Colonic mucosa (tissue), 4 donors: ENCODE results near the gene PXMP2. TPM values are rescaled to one million over a fixed set of nuclear protein-coding genes. Genes with fewer than 3 reads are reported as not detected.
A peak's percentile ranks its signal among the peaks of the same experiment; 100 is the strongest.

Source experiments
- DNase-seq: peaks from one replicate; pipeline ENCODE4 v3.0.0-alpha.2; 2020
- H3K27ac ChIP-seq: fragments of 200-600 bp; one replicate; pipeline ENCODE4 v1.8.0; 2021
- H3K27me3 ChIP-seq: fragments of 200-600 bp; one replicate; pipeline ENCODE4 v1.8.0; 2021
- H3K36me3 ChIP-seq: fragments of 200-600 bp; one replicate; pipeline ENCODE4 v1.8.0; 2021
- H3K4me1 ChIP-seq: fragments of 200-600 bp; one replicate; pipeline ENCODE4 v1.8.0; 2021; ENCODE audit warnings: mild to moderate bottlenecking
- H3K4me3 ChIP-seq: fragments of 200-600 bp; one replicate; pipeline ENCODE4 v1.8.0; 2021
- H3K9ac ChIP-seq, 2 donors: one replicate each; pipeline ENCODE4 v1.7.0; 2013; ENCODE audit warnings: control low read depth in 2 of 2, low read depth in 2 of 2, low read length in 2 of 2
- H3K9me3 ChIP-seq: fragments of 200-600 bp; one replicate; pipeline ENCODE4 v1.8.0; 2021
- CTCF ChIP-seq: fragments of 200-600 bp; IDR thresholded peaks from one replicate; pipeline ENCODE4 v1.8.0; 2022; ENCODE audit warnings: antibody characterized with exemption, mild to moderate bottlenecking
- intact Hi-C: fragments of 100-400 bp; cut with DNase I; formaldehyde crosslinking; loops from one replicate; pipeline ENCODE4 v1.14.1; 2022
- total RNA-seq, 2 donors: library from RNA; stranded (reverse); fragmentation: NEBNext Ultra II Directional in 1 of 2; extraction: Animal tissue kit (Norgen Biotek cat#: 25700) in 1 of 2; gene quantifications; one replicate each; pipeline ENCODE4 v1.2.1, GENCODE V29; 2021
- donor health status: healthy.
- donor health status: DM: no; HTN: no; CAD: no.
- donor health status: DM: no; HTN: no; CAD: no.

PXMP2 gene
- total RNA-seq, 2 donors from 2014 or later, result 64.1 to 82.7 TPM

DNA sequence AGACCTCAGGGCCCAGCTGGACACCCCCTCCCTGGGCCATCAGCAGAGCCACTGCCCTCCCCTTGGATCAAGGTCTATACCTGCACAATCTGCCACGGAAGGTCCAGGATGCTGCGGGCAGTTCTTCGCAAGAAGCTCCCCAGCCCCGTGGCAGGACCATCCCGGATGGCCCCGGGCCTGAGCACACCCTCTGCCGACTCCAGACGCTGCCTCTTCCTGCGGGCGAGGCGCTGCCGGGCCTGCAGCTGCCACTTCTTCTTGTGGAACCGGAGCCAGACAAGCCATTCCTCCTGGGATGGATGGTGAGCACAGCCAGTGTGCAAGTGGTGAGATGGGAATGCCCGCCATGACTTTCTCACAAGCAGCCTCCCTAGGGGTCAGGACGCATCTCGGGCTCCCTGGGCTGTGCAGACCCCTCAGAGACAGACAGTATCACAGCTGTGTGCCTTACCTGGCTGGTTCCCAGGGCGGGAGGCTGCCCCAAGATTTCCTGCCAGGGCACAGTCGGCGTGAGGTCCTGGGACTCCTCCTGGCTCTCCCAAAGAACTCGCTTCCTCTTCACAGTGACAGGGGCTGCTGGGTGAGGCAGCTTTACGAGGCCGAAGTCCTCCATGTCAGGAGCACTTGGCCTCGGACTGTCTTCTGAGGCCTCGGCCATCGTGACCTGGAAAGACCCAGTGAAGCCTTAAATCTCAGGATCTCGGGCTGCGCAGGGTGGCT is 38.0 kb upstream of the PXMP2 start:
- intact Hi-C loops, result no loop called here
- Histone ChIP-seq H3K36me3 (no peaks in the 10 kb centered on the region), H3K4me3 (no peak overlapping the region), H3K9ac (no peak overlapping the region), H3K4me1 (no peaks in the 10 kb centered on the region), H3K27me3 (no peaks in the 10 kb centered on the region), H3K9me3 (no peaks in the 10 kb centered on the region), H3K27ac (peak overlapping the region; percentile 33)
- no peak for TF ChIP-seq CTCF
- DNase-seq, result peak; percentile 72

DNA sequence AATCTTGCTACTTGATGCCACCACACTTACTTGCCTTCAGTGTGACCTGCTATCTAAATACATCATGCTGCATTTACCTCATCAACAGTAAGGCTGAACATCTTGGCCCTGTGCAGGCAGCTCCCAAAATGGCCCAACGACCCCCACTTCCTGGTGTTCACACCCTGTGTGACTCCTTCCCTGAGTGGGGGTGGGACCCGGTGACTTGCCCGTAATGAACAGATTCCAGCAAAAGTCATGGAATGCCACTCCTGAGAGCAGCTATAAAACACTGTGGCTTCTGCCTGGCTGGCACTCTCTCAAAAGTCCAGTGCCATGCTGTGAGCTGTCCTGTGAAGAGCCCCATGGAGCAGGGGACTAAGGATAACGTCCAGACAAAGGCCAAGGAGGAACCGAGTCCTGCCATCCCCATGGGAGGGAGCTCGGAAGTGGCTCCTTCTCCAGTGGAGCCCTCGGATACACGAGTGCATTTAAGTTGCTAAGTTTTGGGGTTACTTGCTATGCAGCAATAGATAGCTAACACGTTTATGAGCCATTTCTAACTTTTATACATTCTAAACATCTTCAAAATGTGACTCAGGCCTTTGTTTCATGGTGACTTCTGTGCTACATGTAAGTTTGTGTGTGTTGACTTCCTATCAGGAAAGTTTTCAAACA is 35.8 kb upstream of the PXMP2 start:
- Histone ChIP-seq H3K36me3 (no peaks in the 10 kb centered on the region), H3K4me1 (no peaks in the 10 kb centered on the region), H3K27me3 (no peaks in the 10 kb centered on the region), H3K4me3 (no peak overlapping the region), H3K9ac (no peak overlapping the region), H3K27ac (no peak overlapping the region), H3K9me3 (no peaks in the 10 kb centered on the region)
- no peak for TF ChIP-seq CTCF
- no peak for DNase-seq
- intact Hi-C loops, result no loop called here

- Histone ChIP-seq H3K9ac (no peak overlapping the region), H3K36me3 (no peaks in the 10 kb centered on the region), H3K27me3 (no peaks in the 10 kb centered on the region), H3K4me3 (no peak overlapping the region), H3K9me3 (no peaks in the 10 kb centered on the region), H3K4me1 (no peaks in the 10 kb centered on the region), H3K27ac (no peak overlapping the region)
- intact Hi-C loops, result no loop called here
- no peak for TF ChIP-seq CTCF
- DNase-seq, result no peak
Measured at GRCh38 chr12:132653567-132654290, 33.7 kb upstream of the PXMP2 start.

GRCh38 chr12:132657004-132657727 is 30.2 kb upstream of the PXMP2 start:
- Histone ChIP-seq H3K9ac (no peak overlapping the region), H3K27me3 (no peaks in the 10 kb centered on the region), H3K4me3 (no peak overlapping the region), H3K9me3 (no peaks in the 10 kb centered on the region), H3K27ac (no peak overlapping the region), H3K36me3 (no peaks in the 10 kb centered on the region), H3K4me1 (no peaks in the 10 kb centered on the region)
- no peak for DNase-seq
- TF ChIP-seq CTCF, result no peak
- intact Hi-C loops, result no loop called here

DNA sequence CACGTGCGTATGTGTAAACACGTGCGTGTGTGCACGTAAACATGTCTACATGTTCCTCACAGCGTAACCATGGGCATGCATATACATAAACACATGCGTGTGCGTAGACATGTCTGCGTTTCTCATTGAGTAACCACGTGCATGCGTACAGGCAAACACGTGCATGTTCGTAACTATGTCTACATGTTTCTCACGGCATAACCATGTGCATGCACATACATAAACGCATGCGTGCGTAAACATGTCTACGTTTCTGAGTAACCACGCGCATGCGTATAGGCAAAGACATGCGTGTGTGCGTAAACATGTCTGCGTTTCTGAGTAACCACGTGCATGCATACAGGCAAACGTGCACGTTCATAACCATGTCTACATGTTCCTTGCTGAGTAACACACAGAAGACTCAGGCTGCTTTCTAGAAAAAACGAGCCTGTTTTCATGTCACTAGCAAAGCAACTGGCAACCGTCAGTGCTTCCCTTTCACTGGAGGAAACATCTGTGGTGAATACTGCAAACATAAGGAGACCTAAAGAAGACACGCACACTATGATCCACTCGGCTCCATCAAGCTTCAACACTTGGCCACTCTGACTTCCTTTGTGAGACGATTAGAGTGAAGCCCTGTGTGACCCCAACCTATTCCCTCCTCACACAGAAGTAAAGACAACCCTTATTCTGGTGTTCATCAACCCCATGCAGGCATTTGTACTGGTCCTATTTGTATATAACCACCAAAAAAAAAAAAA is 29.1 kb upstream of the PXMP2 start:
- intact Hi-C loops, result no loop called here
- no peaks in the 10 kb centered on the region for H3K36me3 ChIP-seq
- no peak overlapping the region for H3K9ac ChIP-seq
- no peaks in the 10 kb centered on the region for H3K27me3 ChIP-seq
- no peak for DNase-seq
- no peak overlapping the region for H3K27ac ChIP-seq
- no peaks in the 10 kb centered on the region for H3K9me3 ChIP-seq
- H3K4me1 ChIP-seq, result no peaks in the 10 kb centered on the region
- no peak for TF ChIP-seq CTCF
- H3K4me3 ChIP-seq, result no peak overlapping the region
